HG03103 (cell line): ENCODE measurements around the gene P2RX2.

Experiments used
- ATAC-seq: cut with Tn5 transposase; IDR thresholded peaks from one replicate; pipeline ENCODE4 v1.9.1; 2021; ENCODE audit warnings: low read depth; ENCODE audit not compliant: unreplicated experiment

The P2RX2 gene

GRCh38 chr12:132600048-132601032 is 18.2 kb upstream of the P2RX2 start:
- ATAC-seq = no peak

DNA sequence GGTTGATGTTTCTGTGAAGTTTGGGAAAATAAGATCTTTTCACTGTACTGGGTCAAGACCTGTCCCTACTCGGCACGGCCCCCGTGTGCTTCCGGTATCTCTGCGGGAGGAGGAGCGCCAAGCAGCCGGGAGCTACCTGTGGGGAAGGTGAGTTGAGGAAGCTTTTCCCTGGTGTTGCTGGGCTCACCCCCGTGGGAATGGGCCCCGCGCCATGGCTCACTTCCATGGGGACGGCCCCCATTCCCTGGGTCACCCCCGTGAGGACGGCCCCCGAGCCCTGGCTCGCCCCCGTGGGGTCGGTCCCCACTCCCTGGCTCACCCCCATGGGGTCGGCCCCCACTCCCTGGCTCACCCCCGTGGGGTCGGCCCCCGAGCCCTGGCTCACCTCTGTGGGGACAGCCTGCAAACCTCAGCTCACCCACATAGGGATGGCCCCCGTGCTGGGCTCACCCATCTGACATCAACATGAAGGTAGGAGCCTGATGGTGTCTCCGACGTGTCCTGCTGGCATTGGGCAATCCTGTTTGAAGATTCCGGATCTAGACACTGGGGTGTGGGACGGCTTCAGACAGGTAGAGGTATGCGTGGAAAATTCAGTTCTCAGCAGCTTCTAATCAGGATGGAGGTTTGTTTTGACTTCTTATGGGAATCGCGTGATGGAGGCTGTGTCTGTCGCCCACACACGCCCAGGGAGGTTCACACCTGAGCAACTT is 17.2 kb upstream of the P2RX2 start:
- no peak for ATAC-seq

- no peak for ATAC-seq
Measured at GRCh38 chr12:132602572-132603239, 15.9 kb upstream of the P2RX2 start.

DNA sequence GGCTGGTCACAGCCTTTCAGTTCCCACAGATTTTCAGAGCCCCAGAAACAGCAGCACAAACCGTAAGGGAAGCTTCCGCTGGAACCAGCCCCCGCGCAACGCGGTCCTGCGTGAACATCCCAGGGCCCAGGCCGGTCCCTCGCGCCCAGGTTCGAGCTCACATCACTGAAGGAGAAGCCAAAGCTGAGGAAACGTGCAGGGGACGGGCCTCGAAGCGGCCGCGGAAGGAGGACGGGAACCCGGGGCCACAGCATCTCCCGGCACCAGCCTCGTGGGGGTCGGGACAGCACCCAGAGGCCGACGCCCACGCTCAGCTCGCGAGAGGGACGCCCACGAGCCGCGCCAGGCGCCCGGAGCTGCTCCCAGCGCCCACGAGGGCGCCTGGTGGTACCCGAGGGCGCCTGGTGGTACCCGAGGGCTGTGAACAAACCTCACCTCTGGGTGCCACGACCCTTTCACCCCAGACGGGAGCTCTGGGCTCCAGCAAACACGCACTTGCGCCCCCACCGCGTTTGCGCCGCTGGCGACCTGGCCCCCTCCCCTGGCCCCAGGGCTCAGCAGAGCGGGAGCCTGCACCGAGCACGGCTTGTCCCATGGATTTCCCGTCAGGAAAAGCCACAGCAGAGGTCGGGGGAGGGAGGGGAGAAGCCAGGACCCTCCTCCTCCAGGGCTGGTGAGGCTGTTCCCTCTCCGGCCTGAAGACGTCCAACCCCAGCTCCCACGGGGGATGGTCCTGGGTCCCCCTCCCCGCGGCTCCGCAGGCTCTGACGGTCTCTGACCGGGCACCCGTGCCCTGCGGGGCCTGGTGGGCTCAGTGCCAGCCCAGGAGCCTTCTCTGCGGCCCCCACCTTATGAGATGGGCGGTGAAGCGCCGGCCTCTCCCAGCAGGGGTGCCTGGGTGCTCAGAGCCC is 15.1 kb upstream of the P2RX2 start:
- no peak for ATAC-seq

GRCh38 chr12:132604151-132604618 is 14.4 kb upstream of the P2RX2 start:
- ATAC-seq = no peak

GRCh38 chr12:132604668-132605441 is 13.7 kb upstream of the P2RX2 start:
- no peak for ATAC-seq

- ATAC-seq = no peak
Measured at GRCh38 chr12:132605892-132606291, 12.7 kb upstream of the P2RX2 start.

DNA sequence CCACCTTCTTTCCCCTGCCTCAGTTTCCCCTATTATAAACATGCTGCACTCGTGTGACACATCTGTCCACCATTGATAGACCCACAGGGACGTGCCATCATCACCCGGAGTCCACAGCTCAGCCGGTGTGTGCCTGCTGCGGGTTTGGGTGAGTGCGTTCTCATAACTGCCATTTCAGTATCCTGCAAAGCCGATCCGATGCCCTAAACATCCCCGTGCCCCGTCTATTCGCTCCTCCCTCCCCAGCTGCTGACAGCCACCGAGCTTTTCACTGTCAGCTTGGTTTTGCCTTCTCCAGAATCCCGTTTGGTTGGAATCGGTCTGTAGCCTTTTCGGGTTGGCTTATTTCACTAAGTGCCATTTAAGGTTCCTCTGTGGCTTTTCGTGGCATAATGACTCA is 12.1 kb upstream of the P2RX2 start:
- no peak for ATAC-seq

GRCh38 chr12:132606927-132607326 is 11.6 kb upstream of the P2RX2 start:
- ATAC-seq = no peak

- no peak for ATAC-seq
Measured at GRCh38 chr12:132608231-132609171, 10.1 kb upstream of the P2RX2 start.

- ATAC-seq = no peak
Measured at GRCh38 chr12:132610051-132610759, 8.4 kb upstream of the P2RX2 start, which contains the start of gene LRCOL1. Gene LRCOL1 (minus strand): TSS chr12:132610582. CDS start chr12:132606251, 4,331 bp downstream.

DNA sequence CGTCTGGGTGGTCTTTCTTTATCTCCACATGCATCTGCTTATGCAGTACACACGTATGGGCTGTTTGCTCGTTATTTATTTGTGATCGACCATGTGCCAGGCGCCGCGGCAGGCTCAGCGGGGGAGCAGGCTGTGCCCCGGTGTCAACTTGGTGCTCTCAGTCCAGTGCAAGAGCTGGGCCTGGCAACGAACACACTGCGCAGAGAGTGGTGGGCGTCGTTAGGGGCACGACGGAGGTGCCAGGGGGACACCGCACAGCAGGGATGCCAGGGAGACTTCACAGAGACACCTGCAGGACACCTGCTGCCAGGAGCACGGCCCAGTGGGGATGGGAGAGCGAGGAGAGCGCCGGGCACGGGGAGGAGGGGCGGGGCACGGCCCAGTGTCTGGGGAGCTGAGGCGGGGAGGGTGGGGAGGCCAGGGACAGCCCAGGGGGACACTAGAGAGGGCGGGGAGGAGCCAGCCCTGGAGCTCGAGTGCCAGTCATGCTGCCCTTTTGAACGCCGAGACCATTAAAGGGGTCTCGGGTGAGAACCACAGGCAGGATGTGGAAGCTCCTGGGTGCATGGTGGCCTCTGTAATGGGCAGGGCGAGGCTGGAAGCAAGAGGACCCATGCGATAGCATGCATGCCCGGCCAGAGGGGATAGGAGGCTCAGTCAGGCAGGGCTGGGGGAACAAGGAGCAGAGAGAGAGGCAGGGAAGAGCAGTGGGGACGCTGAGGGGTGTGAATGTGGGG is 7.5 kb upstream of the P2RX2 start:
- ATAC-seq = no peak

GRCh38 chr12:132611620-132612019 is 7.0 kb upstream of the P2RX2 start:
- no peak for ATAC-seq

- ATAC-seq = no peak
Measured at GRCh38 chr12:132614029-132614428, 4.5 kb upstream of the P2RX2 start.

DNA sequence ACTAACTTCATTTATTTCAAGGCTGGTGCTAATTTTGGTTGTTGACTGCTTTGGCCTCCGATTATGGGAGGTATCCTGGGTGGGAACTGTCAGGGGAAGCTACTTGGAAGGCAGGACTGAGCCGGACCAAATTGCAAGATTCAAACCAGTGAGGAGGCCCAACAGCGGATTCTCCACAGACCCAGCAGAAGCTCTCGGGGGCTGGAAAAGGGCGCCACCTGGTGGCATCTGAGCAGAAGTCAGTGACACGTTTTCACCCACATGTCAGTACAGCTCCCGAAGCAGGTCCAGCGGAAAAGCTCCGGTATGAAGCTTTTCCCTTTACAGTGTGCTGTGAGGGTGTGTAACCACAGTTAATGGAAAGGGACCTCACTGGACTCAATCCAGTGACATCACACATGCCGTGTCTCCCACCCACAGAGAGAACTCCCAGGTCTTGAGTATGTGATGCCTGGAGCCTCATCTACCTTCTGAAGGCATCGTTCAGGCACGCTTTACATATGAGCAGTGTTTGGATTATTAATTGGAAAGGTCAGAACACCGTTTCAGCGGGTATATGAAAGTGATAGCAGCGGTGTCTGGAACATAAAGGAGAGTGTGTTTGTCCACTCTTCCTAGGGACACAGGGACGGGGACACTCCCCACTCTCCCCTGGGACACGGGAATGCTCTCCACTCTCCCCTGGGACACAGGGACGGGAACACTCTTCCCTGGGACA is 3.6 kb upstream of the P2RX2 start:
- peak; percentile 56 for ATAC-seq

- no peak for ATAC-seq
Measured at GRCh38 chr12:132615579-132616038, 3.0 kb upstream of the P2RX2 start.
